Measurements from ENCODE around the gene NR2F1-AS1.

NR2F1-AS1 gene

GRCh38 chr5:93588352-93589151 lies 7.5 kb upstream of the NR2F1-AS1 start:
- no peak for DNase-seq

GRCh38 chr5:93587597-93588351 lies 6.8 kb upstream of the NR2F1-AS1 start:
- no peak for DNase-seq

GRCh38 chr5:93586736-93587596 lies 5.9 kb upstream of the NR2F1-AS1 start:
- no peak for DNase-seq

GRCh38 chr5:93585767-93586385 lies 4.9 kb upstream of the NR2F1-AS1 start:
- no peak for DNase-seq

- no peak for DNase-seq
These were observed 4.2 kb upstream of the NR2F1-AS1 start for GRCh38 chr5:93585041-93585766.

GRCh38 chr5:93584596-93585040 lies 3.6 kb upstream of the NR2F1-AS1 start:
- no peak for DNase-seq

- DNase-seq = no peak
These were observed 3.0 kb upstream of the NR2F1-AS1 start for GRCh38 chr5:93583768-93584595.

- DNase-seq = no peak
These were observed 2.4 kb upstream of the NR2F1-AS1 start for GRCh38 chr5:93583439-93583767.

- no peak for DNase-seq
These were observed 1.8 kb upstream of the NR2F1-AS1 start, which contains the start of gene NR2F1 for GRCh38 chr5:93582677-93583438. TSS of gene NR2F1 (plus strand) at chr5:93583222. CDS start at chr5:93585024, 1,802 bp downstream.

GRCh38 chr5:93582167-93582462 lies 1.1 kb upstream of the NR2F1-AS1 start:
- DNase-seq = no peak

GRCh38 chr5:93580063-93580926 lies 724 bp downstream of the NR2F1-AS1 start:
- no peak for DNase-seq

- no peak for DNase-seq
These were observed 1.3 kb downstream of the NR2F1-AS1 start for GRCh38 chr5:93579692-93580062.

- no peak for DNase-seq
These were observed 2.0 kb downstream of the NR2F1-AS1 start for GRCh38 chr5:93578813-93579691.

- no peak for DNase-seq
These were observed 2.9 kb downstream of the NR2F1-AS1 start for GRCh38 chr5:93577854-93578812.

- DNase-seq = no peak
These were observed 3.8 kb downstream of the NR2F1-AS1 start for GRCh38 chr5:93576994-93577853.
